EH (cell line): Measurements from ENCODE around the gene ANO8.
"Not testable (repeated sequence)": the region's sequence is repeated elsewhere in the genome, so short reads cannot be mapped to it uniquely, and the experiment has no call there.

Source experiments
- DNase-seq: peaks from one replicate; pipeline ENCODE4 v3.0.0-alpha.2; 2015; ENCODE audit warnings: low read depth

Gene ANO8

DNA sequence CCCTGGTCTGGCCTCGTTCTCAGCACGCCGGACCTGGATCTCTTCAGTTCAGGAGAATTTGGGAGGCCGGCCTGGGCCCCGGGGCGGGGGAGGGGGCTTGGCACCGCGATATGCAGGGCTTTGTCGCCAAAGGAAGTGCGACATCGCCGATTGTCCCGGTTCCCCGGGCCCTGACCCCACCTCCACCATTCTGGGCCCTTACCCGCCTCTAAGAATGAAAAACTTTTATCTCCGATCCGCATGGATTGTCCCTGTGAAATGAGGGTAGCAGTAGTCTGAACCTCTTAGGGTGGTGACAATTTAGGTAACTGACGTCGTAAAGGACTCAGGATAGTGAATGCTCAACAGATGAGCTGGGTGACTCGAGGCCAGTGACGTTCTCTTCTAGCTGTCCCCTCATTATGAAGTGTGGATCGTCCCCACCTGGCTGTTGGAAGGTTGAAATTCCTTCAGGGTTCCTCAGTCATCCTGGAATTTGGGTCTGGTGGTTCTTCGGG is 24.6 kb downstream of the ANO8 start:
- no peak for DNase-seq

DNA sequence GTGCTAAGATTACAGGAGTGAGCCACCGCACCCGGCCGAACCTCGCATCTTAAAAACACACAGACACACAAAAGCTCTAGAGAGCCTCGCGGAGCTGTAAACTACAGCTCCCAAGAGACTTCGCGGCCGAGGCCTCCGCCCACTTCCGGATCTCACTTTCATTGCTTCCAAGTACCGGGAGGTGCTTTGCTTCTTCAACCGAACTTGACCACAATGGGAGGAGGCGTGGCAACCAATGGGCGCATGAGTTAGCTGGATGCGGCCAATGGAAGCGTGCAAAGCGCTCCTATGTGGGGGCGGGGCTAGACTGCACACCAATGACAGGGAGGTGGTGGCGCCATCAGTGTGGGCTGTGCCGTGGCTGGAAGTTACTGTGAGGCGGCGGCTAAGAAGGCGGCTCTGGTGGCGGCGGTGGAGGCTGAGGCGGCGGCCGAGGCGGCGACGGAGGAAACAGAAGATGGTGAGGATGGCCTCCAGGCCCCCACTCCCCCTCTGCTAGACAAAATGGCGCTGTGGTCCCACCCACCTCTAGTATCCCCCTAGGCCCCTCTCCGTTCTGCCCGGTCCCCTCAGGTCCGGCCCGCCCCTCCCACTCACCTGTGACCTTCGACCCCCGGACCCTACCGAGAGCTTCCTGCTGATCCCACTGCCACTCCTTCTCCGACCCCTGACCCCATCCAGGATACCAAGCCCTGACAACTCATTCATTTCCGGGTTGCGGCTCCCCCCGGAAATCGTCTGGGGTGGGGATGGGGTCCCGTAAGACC is 25.3 kb downstream of the ANO8 start, which contains the start of gene DDA1:
Gene DDA1, plus strand, starts transcription at position 366 of the 767 bp plus-strand sequence. Its CDS starts 92 bp downstream, at position 458.
- peak; percentile 100 for DNase-seq

DNA sequence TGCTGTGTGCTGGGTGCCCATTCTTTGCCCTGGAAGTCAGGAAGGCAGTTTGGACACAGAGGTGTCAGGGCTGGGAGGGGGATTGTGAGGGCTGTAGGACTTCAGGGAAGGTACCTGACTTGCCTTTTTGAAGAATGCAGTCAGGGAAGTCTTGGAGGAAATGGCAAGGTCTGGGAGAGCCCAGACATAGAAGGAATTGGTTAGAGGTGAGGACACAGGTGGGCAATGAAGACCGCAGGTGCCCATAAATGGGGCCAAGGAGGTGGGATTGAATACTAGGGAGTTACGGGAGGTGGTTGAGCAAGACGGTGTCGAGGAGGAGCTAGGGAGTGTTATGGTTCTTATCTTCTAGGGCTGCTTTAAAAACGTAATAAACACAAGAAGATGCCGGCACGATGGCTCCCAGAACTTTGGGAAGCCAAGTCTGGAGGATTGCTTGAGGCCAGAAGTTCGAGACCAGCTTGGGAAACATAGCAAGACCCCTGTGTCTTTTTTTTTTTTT is 26.7 kb downstream of the ANO8 start:
- no peak for DNase-seq

DNA sequence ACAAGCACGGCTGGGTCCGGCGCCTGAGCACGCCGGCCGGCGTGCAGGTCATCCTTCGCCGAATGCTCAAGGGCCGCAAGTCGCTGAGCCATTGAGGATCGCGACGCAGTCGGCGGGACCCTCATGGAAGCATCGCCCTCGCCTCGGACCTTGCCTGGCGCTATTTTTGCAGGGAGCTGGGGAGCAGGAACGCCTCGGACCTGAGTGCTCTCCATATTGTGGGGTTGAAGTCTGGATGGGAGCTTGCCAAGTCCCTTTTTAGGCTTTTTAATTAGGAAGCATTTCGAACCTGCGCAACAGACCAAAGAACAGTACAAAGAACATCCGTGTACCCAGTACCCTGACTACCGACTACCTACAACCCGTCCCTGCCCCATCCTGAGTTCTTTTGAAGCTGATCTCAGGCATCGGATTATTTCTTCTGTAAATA is 28.4 kb downstream of the ANO8 start:
- no peak for DNase-seq

DNA sequence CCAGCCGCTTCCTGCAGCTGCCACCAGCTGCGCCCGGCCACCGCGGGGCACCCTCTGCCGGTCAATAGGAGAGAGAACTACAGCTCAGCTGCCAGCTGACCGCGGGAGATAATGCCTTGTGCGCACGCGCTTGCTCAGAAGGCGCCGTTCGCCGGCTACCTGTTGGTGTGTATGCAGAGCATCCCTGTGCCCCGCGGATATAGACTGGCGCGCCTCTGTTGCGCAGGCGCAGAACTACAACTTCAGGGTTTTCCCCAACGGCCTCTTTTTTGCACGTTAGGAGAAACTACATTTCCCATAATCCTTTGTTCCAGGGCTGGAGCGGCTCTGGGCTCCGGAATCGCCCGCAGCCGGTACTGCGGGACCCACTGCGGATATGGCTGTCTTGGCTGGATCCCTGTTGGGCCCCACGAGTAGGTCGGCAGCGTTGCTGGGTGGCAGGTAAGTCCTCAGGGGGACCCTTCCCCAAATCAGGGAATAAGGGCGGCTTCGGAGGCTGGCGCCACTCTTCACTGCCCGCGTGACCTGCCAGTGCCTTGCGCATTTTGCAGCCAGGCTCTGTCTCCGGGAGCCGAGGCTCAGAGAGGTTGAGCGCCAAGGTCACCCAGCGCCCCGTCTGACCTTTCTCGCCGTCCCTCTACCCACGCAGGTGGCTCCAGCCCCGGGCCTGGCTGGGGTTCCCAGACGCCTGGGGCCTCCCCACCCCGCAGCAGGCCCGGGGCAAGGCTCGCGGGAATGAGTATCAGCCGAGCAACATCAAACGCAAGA is 29.0 kb downstream of the ANO8 start, which contains the start of gene MRPL34:
Gene MRPL34, plus strand, starts transcription at position 356 of the 768 bp plus-strand sequence. Its CDS starts 21 bp downstream, at position 377.
- DNase-seq = peak; percentile 99

DNA sequence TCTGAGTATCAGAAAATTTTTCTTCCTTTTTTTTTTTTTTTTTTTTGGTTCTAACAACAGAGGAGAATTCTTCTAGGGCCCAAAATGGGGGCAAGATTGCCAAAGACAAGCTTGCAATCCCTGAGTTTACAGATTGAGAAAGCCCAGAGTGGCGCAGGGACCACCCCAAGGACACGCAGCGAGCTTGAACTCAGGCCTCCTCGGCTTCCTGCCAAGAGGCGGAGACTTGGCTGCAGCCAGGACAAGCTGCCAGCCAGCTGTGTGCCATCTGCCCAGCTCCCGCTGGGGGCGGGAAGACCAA is 29.5 kb downstream of the ANO8 start:
- DNase-seq = no peak

DNA sequence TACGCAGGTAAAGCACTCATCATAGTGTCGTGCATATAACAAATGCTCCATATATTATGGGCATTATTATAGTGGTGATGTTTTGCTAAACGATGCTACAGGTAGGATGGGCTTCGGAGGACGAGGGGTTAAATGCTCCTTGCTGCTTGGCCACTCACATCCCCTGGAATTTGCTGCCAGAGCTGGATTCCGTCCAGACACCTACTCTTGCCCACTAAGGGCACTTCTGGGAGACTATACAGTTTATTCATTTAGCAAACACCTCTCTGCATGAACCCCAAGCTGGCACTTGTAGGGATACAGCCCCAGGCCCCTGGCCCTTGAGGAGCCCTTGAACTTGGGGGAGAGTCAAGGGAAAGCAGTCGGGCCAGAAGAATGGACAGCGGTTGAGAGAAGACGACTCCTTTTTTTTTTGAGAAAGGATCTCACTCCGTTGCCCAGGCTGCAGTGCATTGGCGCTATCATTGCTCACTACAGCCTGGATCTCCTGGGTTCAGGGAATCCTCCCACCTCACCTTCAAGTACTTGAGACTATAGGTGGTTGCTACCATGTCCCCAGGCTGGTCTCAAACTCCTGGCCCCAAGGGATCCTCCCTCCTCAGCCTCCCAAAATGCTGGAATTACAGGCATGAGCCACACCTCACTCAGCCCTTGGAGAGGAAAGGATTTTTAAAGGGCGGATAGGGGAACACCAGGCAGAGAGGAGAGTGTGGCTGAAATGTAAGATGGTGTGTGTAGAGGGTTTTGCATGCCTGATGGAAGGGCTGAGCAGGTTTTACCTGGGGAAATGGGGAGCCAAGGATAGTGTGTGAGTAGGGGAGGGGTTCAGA is 30.1 kb downstream of the ANO8 start:
- no peak for DNase-seq

DNA sequence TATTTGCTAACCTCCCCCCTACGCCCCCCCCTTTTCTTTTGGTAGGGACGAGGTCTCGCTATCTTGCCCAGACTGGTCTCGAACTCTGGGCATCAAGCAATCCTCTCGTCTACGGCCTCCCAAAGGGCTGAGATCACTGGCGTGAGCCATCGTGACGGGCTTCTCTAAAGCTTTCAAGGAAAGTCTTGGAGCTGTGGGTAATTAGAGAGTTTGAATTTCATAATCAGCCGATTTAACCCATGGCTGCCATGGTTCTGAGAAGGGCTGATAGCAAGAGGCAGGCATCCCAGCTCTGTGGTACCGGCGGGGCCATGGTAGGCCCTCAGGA is 30.8 kb downstream of the ANO8 start:
- no peak for DNase-seq

DNA sequence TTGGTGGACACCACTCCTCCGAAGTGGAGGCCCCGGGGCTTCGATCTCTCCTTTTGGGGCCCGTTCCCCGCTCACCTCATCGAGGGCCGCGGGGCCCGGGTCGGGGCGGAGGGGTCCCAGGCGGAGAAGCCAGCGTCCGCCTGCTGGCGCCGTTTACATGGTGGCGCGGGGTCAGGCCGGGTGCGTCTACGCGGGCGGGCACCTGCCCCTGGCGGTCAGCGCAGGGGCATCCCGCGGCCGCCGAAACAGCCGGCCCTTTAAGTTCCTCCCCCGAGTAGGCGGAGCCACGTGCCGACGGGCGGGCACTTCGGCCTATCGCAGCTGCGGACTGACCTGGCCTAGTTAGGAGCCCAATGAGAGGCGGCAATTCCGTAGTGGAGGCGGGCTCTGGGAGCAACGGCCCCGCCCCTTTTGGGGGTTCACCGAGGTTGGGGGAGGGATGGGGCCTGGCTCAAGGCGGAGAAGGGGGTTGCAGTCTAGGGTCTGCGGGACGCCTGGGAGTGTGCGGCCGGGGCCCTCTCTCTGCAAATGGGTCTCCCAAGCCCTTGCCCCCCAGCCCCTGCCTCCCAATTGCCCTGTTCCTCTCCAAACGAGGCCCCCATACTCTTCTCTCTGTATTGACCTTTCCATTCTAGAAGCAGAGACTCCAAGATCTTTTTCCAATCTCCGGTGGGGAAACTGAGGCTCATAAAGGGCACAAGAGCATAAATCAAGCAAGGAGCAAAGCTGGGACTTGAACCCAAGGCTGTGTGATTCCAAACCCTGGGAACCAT is 31.3 kb downstream of the ANO8 start, which contains the start of gene ABHD8:
Gene ABHD8, minus strand, starts transcription at position 259 of the 773 bp plus-strand sequence. CDS start 1,809 bp downstream, outside the sequence.
- peak; percentile 92 for DNase-seq

DNA sequence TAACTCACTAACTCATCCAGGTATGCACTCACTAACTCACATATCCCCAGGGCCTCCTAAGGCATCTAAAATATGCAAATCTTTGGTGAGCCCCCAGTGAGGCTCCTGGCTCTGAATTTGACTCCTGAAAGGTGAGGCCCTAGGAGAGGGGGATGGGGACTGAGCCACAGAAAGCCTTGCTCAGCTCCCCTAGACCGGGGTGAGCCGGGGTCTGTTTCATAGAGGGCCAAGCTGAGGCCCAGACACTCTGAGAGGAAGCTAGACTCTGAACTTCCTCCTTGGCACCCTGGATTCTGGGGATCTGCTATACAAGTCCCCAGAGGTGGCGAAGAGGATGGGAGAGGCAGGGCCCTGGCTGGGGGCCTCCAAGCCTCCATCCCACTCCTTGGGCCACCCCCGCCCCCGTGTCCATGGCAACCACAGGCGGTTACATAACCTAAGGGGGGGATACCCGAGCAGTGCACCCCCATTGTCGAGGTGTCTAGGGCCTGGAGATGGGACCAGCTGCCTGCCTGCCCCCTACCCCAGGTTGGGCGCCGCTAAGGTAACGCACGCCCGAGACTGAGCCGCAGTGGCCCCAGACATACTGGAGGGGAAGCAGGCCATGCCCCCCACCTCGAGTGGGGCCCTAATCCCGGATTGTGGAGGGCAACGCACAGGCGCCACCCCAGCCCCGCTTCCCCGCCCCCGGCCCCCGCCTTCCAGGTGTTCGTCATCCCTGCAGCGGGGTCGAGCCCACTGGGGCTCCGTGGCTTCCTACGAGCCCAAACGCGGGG is 32.1 kb downstream of the ANO8 start:
- DNase-seq = no peak

DNA sequence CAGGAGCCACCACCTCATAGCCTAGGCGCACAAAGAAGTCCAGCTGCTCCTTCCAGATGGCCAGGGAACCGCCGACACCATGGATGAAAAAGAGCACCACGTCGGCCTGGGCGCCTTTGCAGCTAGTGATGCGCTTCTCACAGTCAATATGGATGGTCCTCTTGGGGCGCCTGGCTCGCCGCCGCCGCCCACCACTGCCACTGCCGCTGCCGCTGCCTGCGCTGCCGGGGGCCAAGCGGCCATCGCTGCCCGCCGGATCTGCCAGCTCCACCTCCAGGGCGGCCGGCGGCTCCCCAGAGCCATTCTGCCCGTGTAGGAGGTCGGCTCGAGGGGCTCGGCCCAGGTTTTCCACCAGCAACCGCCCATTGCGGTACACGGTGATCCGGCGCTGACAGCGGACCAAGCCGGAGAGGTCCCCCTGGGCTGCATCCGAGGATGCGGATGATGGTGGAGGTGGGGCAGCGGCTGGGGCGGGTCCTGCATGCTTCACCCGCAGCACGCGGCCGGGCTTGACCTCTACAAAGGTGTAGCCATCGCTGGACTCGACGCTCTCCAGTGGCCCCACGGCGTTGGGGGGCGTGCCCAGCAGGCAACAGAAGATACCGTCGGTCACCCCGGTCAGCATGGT is 33.5 kb downstream of the ANO8 start:
- DNase-seq = no peak

DNA sequence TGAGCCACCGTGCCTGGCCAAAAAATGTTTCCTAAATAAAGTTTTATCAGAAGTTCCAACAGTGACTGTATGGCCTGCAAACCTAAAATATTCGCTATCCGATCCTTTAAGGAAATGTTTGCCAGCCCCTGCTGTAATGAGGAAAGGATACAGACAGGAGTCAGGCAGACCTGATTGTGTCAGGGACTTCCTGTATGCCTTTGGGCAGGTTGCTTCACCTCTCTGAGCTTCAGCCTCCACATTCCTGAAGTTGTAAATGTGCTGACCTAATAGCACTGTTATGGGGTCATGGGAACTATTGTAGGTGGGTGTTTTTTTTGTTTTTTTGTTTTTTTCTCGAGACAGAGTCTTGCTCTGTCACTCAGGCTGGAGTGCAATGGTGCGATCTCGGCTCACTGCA is 37.7 kb downstream of the ANO8 start:
- peak; percentile 23 for DNase-seq

DNA sequence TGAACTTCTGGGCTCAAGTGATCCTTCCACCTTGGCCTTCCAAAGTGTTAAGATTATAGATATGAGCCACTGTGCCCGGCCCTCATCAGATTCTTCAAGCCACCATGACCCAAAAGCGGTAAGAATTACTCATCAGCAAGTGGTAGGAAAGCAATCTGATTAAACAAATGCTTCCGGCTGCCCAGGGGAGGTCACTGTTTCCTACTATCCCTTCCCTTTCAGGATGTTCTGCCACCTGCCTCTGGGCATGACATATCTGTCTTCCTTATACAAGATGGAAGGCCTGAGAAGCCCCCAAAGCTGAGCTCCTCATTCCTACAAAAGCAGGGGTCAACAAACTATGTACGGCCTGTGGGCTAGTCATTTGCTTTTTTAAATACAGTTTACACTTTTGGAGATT is 38.4 kb downstream of the ANO8 start:
- DNase-seq = peak; percentile 63

DNA sequence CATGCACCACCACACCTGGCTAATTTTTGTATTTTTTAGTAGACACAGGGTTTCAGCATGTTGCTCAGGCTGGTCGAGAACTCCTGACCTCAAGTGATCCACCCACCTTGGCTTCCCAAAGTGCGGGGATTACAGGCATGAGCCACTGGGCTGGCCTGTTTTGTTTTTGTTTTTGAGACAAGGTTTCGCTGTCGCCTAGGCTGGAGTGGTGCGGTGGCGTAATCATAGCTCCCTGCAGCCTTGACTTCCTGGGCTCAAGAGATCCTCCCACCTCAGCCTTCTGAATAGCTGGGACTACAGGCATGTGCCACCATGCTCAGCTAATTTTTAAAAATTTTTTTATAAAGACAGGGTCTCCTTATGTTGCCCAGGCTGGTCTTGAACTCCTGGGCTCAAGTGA is 39.1 kb downstream of the ANO8 start:
- not testable (repeated sequence) for DNase-seq

DNA sequence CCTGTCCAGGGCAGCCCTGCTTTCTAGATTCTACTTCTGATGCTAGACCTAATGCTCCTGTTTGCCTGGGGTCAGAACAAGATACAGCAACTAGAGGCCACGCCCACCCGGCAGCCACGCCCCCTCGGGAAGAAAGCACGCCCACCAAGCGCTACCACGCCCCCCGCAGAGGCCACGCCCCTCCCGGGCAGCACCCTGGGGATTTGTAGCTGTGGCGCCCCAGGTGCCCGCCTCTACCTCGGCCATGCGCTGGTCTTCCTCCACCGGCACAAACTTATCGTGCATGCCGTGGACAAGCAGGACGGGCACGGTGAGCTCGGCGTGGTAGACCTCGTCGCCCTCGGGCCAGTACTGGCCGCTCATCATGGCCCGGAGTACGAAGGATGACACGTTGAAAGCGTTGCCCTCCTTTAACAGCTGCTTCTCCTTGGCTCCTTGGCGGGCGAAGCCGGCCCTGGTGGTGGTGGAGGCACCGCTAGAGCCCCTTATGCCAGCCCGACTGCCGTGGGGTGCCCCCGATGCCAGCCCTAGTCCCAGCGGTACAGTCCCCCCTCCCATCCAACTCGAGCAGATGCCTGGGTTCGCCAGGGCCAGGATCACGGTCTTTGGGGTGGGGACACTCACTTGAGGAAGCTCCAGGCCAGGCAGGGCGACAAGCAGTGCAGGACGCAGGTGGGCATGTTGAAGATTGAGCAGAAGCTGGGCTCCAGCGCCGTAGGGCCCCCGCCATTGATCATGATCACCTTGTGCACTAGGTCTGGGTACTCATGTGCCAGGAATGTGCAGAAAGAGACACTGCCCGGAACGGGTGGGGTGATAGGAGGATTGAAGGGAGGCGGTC is 40.4 kb downstream of the ANO8 start:
- peak; percentile 46 for DNase-seq

DNA sequence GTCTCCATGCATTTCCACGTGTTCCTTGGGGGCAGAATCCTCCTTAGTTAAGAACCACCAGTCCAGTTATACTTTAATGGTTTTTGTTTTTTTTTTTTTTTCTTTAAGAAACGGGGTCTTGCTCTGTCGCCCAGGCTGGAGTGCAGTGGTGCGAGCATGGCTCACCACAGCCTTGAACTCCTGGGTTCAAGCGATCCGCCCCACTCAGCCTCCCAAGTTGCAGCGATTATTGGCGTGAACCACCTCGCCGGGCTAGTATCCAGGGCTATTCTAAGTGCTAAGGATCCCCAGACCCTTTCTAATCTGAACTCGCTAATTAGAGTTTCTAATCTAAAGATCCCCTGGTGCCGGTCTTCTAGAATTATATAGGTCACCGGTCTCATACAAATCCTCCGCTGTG is 41.0 kb downstream of the ANO8 start:
- DNase-seq = no peak

DNA sequence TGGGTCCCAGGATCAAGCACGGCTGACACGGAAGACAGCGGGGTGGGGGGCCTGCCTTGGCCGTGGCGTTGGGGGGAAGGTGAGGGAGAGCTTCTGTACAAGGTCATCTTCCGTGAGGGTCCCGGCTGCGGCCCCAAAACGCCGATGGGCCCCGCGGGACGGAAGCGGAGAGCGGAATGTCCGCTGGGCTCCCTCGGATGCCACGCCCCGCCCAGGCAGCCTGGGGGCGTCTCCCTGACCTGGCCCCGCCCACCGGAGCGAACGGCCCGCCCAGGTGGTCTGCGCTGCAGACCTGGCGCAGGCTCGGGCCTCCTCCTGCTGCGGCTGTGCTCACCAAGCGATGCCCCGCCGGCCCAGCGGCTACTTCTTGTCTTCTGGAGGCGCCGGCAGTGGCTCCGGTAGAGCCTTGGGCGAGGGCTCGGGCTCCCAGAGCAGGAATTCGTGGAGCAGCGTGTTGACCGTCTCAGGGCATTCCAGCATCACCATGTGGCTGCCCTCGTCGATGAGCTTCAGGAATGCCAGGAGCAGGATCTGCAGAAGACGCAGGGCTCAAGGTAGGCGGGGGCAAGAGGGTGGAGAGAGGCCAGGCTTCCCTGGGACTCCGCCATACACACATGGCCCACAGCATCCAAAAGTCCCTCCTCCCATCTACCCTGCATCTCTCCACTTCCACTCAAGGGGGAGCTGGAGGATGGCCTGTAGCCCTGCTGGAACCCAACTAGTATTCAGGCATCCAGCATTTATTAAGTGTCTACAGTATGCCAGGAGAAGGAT is 42.2 kb downstream of the ANO8 start:
- DNase-seq = peak; percentile 91

DNA sequence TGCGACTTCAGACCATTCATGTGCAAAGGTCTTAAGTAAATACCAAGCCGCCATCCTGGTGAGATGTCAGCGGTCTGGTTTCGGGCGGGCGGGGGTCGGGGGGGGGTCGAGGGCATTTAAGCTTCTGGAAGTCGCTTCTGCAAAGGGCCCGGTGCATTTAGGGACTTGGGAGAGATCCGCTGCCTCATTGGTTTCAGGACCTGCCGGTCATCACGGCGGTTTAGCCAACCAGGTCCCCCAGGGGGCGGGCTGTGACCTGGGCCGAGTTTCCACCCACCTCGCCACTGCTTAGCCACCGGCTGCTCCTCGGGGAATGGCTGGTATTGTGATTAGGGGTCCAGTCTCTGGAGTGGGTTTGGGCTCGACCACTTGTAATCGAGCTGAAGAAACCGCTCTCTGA is 45.2 kb downstream of the ANO8 start:
- DNase-seq = peak; percentile 82
